HEK293 (cell line): ENCODE measurements around the gene YEATS4.

Experiments used
- CTCF ChIA-PET: fragments of 350-600 bp; formaldehyde crosslinking; extraction: SDS; loops from one replicate; lab custom pipeline; 2021; ENCODE audit warnings: antibody characterized with exemption; lab: Yijun Ruan, JAX
- POLR2A ChIA-PET: fragments of 300-600 bp; formaldehyde crosslinking; extraction: SDS; loops from one replicate; lab custom pipeline; 2020; ENCODE audit warnings: antibody characterized with exemption, inconsistent platforms; lab: Yijun Ruan, JAX
- H3K27ac ChIP-seq: fragments of 200-500 bp; sonication (Bioruptor generic); 2 replicates; pipeline ENCODE4 v1.5.1; 2014; ENCODE audit warnings: low read depth, low read length, control low read depth, inconsistent platforms; ENCODE audit errors: extremely low read depth
- H3K36me3 ChIP-seq, 2 experiments: fragments of 200-500 bp in 1 of 2; sonication (Bioruptor generic) in 1 of 2; 1 replicate in 1 of 2; 2 replicates in 1 of 2; pipeline ENCODE4 v1.5.1; 2014 to 2017; ENCODE audit warnings: inconsistent platforms in 2 of 2, low read length in 2 of 2; ENCODE audit not compliant: control insufficient read depth in 2 of 2, insufficient read depth in 1 of 2
- H3K4me1 ChIP-seq: fragments of 200-500 bp; sonication (Bioruptor generic); 2 replicates; pipeline ENCODE4 v1.5.1; 2014; ENCODE audit warnings: mild to moderate bottlenecking, low read length, inconsistent platforms; ENCODE audit not compliant: control insufficient read depth, insufficient read depth
- H3K4me3 ChIP-seq: 2 replicates; pipeline ENCODE4 v1.5.1; 2011; ENCODE audit warnings: low read depth, mild to moderate bottlenecking, control low read depth, low read length, moderate library complexity
- H3K9me3 ChIP-seq: fragments of 200-500 bp; sonication (Bioruptor generic); 2 replicates; pipeline ENCODE4 v1.5.1; 2014; ENCODE audit warnings: low read depth, low read length, inconsistent platforms; ENCODE audit not compliant: control insufficient read depth, insufficient read depth
- BCL11A ChIP-seq: fragments of 450-650 bp; formaldehyde crosslinking; IDR thresholded peaks from 2 replicates; pipeline ENCODE4 v1.5.1; 2016; ENCODE audit warnings: low read depth, missing biosample characterization, missing genetic modification characterization
- FEZF1 ChIP-seq: fragments of 450-650 bp; formaldehyde crosslinking; IDR thresholded peaks from 2 replicates; pipeline ENCODE4 v1.5.1; 2016; ENCODE audit warnings: missing biosample characterization, missing genetic modification characterization
- PRDM6 ChIP-seq: fragments of 450-650 bp; formaldehyde crosslinking; IDR thresholded peaks from 2 replicates; pipeline ENCODE4 v1.5.1; 2017; ENCODE audit warnings: missing biosample characterization, missing genetic modification characterization
- ZBTB7A ChIP-seq: fragments of 450-650 bp; formaldehyde crosslinking; IDR thresholded peaks from 2 replicates; pipeline ENCODE4 v1.5.1; 2016; ENCODE audit warnings: low read depth, missing biosample characterization, missing genetic modification characterization
- ZFP37 ChIP-seq: fragments of 450-650 bp; formaldehyde crosslinking; IDR thresholded peaks from 2 replicates; pipeline ENCODE4 v1.5.1; 2016; ENCODE audit warnings: missing biosample characterization, missing genetic modification characterization
- ZFP41 ChIP-seq: fragments of 450-650 bp; formaldehyde crosslinking; IDR thresholded peaks from 2 replicates; pipeline ENCODE4 v1.5.1; 2016; ENCODE audit warnings: missing biosample characterization, missing genetic modification characterization, borderline replicate concordance
- ZFP69B ChIP-seq: fragments of 450-650 bp; formaldehyde crosslinking; IDR thresholded peaks from 2 replicates; pipeline ENCODE4 v1.5.1; 2016; ENCODE audit warnings: missing biosample characterization, missing genetic modification characterization
- ZNF19 ChIP-seq: fragments of 450-650 bp; formaldehyde crosslinking; IDR thresholded peaks from 2 replicates; pipeline ENCODE4; 2016; ENCODE audit warnings: missing biosample characterization, missing genetic modification characterization, low read depth
- ZNF2 ChIP-seq: fragments of 450-650 bp; formaldehyde crosslinking; IDR thresholded peaks from 2 replicates; pipeline ENCODE4 v1.5.1; 2016; ENCODE audit warnings: missing biosample characterization, missing genetic modification characterization
- ZNF221 ChIP-seq: fragments of 450-650 bp; formaldehyde crosslinking; IDR thresholded peaks from 2 replicates; pipeline ENCODE4 v1.5.1; 2017; ENCODE audit warnings: missing biosample characterization, missing genetic modification characterization, borderline replicate concordance
- ZNF280C ChIP-seq: fragments of 450-650 bp; formaldehyde crosslinking; IDR thresholded peaks from 2 replicates; pipeline ENCODE4 v1.5.1; 2016; ENCODE audit warnings: missing biosample characterization, missing genetic modification characterization
- ZNF292 ChIP-seq: fragments of 450-650 bp; formaldehyde crosslinking; IDR thresholded peaks from 2 replicates; pipeline ENCODE4 v1.5.1; 2016; ENCODE audit warnings: low read depth, missing biosample characterization, missing genetic modification characterization, borderline replicate concordance
- ZNF366 ChIP-seq: fragments of 450-650 bp; formaldehyde crosslinking; conservative IDR thresholded peaks from 2 replicates; pipeline ENCODE4 v1.5.1; 2016; ENCODE audit warnings: missing biosample characterization, missing genetic modification characterization
- ZNF610 ChIP-seq: fragments of 450-650 bp; formaldehyde crosslinking; IDR thresholded peaks from 2 replicates; pipeline ENCODE4 v1.5.1; 2016; ENCODE audit warnings: missing biosample characterization, missing genetic modification characterization, borderline replicate concordance

Gene YEATS4

GRCh38 chr12:69430942-69431590 is 71.5 kb downstream of the YEATS4 start:
- POLR2A ChIA-PET, result no interaction called here
- Histone ChIP-seq H3K36me3 (no peaks in the 10 kb centered on the region; a peak in 1 of 3 replicates), H3K9me3 (no peaks in the 10 kb centered on the region)

GRCh38 chr12:69431591-69432222 is 72.2 kb downstream of the YEATS4 start:
- POLR2A ChIA-PET, result no interaction called here
- no peaks in the 10 kb centered on the region for H3K36me3 ChIP-seq
- no peaks in the 10 kb centered on the region for H3K4me1 ChIP-seq
- H3K4me3 ChIP-seq, result no peak overlapping the region
- H3K9me3 ChIP-seq, result no peaks in the 10 kb centered on the region
- CTCF ChIA-PET, result interaction anchor here (1.1 kb wide), 1 partner anchor 140 kb away, joined by 3 read pairs; no protein-coding TSS in a partner anchor
- no peak for TF ChIP-seq ZFP41
- TF ChIP-seq FEZF1 (tag by site-specific recombination), result peak; percentile 40; the same call in 1 of the 2 replicates
- no peak overlapping the region for H3K27ac ChIP-seq

More at GRCh38 chr12:69430942-69431590, 71.5 kb downstream of the YEATS4 start:
- Histone ChIP-seq H3K4me1 (no peaks in the 10 kb centered on the region), H3K27ac (no peak overlapping the region)
- TF ChIP-seq ZFP69B (tag by site-specific recombination), result no peak
- TF ChIP-seq ZNF19 (tag by site-specific recombination), result no peak
- no peak for TF ChIP-seq ZNF221 (tag by site-specific recombination)
- no peak for TF ChIP-seq ZNF610 (tag by site-specific recombination)
- TF ChIP-seq ZNF366 (tag by site-specific recombination), result no peak
- no peak for TF ChIP-seq PRDM6 (tag by site-specific recombination)
- TF ChIP-seq ZNF2, result no peak
- no peak for TF ChIP-seq BCL11A
- TF ChIP-seq, all 188 proteins: peak for 0
- CTCF ChIA-PET, result no interaction called here
- no peak overlapping the region for H3K4me3 ChIP-seq

GRCh38 chr12:69433653-69434052 is 74.1 kb downstream of the YEATS4 start:
- CTCF ChIA-PET, result no interaction called here

More at GRCh38 chr12:69433653-69434052, 74.1 kb downstream of the YEATS4 start:
- Histone ChIP-seq H3K4me1 (no peaks in the 10 kb centered on the region), H3K4me3 (no peak overlapping the region), H3K27ac (no peak overlapping the region), H3K36me3 (no peaks in the 10 kb centered on the region), H3K9me3 (no peaks in the 10 kb centered on the region)
- POLR2A ChIA-PET, result no interaction called here
- TF ChIP-seq ZFP37 (no peak), ZNF292 (no peak), ZBTB7A (tag by site-specific recombination) (no peak), ZNF610 (tag by site-specific recombination) (no peak), ZNF366 (tag by site-specific recombination) (no peak), ZNF280C (tag by site-specific recombination) (no peak)
